HG02759 (cell line): ENCODE measurements around the gene ALDH3B1.

Experiments
- ATAC-seq: cut with Tn5 transposase; IDR thresholded peaks from one replicate; pipeline ENCODE4 v1.9.1; 2021; ENCODE audit warnings: mild to moderate bottlenecking, moderate library complexity; ENCODE audit not compliant: unreplicated experiment

The ALDH3B1 gene

DNA sequence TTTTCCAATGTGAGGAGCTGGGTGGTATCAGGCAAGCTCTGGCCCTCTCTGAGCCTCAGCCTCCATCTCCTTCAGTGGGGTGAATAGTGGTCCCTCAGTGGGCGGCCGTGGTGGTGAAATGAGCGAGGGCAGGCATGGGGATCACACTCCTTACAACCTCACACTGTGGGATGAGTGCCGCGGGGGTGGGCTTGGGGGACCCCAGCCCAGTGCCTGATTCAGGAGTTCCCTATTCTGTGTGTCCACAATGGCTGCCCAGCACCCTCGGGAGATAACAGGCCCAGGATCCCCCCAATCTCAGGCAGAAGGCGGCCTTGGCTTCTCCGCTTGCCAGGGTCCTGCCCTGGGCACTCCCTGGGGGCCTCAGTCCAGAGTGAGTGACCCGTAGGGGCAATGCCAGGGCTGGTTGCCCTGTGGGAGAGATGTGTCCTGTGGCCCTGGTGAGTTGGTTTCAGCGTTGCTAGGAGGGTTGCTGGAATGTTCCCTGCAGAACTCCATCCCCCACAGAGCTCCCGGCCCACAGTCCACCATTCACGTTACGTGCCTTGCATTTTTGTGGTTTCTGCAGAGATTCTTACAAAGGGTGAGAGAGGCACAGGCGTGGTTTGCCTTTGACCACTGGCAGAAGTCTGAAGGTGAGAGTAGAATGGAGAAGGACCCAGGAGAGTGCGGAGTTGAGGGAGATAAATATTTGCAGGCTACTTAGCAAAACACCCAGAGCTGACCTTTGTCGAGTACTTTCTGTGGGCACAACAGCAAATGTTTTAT is 2.9 kb downstream of the ALDH3B1 start:
- no peak for ATAC-seq

DNA sequence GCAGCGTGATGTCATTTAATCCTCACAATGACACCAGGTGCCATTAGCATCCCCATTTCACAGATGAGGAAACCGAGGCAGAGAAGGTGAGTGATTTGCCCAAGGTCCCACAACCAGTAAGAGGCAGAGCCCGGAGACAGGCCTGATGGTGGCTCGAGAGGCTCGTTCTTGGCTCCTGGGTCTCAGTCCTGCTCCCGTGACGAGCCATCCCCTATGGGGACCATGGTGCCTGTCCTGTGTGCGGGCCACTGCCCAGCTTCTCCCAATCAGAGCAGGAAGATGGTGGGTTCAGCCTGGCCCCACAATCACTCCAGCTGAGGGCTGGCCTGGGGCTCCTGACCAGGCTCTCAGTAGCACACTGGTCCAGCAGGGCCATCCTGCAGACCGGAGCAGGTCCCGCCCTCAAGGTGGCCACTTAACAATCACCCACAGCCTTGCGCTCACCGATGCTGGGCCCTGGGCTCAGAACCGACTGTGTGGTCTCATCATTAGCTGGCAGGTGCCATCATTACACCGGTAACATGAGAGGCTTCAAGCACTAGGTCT is 3.6 kb downstream of the ALDH3B1 start:
- no peak for ATAC-seq

DNA sequence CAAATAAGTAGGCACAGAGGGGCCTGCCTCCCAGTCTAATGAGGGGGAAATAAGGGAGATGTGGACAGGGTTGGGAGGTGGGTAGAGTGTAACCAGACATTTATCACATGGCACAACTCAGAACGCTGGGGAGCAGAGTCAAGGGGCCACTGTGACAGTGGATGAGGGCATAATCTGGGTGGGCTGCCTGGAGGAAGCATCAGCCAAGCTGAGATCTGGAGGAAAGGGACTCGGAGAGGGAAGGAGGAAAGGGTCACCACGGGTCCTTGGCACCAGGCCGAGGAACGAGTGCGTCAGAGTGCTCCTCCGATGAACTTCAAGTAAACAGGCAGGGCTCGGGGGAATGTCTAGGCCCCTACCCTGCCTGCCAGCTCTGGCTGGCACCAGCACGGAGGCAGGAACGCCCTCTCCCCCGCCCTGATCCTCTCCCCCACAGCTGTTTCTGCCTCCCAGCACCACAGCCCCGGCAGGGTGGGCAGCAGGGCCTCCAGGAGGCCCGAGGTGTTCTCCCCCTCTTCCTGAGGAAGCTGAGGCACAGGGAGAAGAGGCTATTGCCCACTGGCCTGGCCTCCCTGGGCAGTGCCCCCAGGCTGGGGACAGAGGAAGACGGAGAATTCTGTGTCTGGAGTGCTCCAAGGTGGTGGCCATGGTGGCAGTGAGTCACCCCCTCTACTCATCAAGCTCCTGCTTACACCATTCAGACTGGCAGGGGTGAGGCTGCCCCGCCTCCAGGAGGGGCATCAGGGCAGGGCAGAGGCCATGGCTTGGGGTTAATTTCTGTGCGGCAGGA is 4.2 kb downstream of the ALDH3B1 start:
- no peak for ATAC-seq

DNA sequence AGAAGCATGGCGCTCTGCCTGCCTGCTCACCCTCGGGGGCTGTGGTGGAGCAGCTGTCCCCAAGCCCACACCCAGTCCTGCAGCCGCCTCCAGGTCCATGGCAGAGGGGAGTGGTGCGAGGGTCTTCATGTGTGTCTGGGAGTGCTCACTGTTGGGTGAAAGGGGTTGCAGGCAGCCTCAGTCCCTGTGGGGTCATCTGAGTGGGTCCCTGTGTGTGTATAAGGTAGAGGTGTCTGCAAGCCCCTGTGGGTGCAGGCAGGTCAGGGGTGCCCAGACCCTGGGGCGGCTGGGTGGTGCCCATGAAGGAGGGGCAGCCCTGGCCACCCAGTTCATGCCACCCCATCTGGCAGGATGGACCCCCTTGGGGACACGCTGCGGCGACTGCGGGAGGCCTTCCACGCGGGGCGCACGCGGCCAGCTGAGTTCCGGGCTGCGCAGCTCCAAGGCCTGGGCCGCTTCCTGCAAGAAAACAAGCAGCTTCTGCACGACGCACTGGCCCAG is 4.9 kb downstream of the ALDH3B1 start:
- no peak for ATAC-seq

DNA sequence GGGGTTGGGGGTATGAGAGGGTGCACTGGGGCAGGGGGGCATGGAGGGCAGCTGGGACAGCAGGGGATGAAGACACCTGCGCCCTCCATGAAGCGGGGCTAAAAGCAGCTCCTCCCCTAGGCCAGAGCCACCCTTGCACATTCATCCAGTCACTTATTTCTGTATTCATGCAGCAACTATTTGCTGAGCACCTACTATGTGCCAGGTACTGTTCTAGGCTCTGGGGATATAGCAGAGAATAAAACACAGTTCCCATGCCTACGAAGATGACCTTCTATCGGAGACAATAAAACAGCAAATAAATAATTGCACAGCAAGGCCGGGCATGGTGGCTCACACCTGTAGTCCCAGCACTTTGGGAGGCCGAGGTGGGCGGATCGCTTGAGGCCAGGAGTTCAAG is 5.3 kb downstream of the ALDH3B1 start:
- no peak for ATAC-seq

DNA sequence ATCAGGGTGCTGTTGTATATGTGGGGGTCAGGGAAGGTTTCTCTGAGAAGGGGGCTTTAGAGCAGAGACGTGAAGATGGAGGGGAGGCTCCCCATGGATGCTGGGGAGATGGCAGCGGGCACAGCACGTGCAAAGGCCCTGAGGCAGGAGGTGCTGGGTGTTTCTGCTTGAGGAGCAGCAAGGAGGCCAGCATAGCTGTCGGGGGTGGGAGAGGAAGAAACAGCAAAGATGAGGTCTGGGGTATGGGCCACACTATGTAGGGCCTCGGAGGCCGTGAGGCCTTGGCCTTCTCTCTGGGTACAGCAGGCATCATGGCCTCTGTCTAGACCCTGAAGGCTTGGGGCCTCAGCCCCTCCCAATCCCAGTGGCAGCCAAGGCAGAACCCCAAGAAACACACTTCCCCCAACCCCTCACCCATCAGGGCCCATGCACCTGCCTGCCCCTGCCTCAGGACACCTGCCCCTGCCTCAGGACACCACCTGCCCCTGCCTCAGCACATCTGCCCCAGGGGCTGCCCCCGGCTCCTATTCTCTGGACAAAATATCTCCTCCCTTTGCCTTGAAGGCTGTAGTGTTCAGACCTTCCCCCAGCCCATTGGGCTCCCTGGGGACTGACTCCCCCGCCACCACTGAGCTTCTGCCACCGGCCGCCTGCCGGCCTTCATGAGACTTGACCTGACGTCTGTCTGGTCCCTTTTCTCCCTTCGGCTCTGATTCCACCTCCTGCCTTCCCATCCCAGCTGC is 6.2 kb downstream of the ALDH3B1 start:
- ATAC-seq = no peak

DNA sequence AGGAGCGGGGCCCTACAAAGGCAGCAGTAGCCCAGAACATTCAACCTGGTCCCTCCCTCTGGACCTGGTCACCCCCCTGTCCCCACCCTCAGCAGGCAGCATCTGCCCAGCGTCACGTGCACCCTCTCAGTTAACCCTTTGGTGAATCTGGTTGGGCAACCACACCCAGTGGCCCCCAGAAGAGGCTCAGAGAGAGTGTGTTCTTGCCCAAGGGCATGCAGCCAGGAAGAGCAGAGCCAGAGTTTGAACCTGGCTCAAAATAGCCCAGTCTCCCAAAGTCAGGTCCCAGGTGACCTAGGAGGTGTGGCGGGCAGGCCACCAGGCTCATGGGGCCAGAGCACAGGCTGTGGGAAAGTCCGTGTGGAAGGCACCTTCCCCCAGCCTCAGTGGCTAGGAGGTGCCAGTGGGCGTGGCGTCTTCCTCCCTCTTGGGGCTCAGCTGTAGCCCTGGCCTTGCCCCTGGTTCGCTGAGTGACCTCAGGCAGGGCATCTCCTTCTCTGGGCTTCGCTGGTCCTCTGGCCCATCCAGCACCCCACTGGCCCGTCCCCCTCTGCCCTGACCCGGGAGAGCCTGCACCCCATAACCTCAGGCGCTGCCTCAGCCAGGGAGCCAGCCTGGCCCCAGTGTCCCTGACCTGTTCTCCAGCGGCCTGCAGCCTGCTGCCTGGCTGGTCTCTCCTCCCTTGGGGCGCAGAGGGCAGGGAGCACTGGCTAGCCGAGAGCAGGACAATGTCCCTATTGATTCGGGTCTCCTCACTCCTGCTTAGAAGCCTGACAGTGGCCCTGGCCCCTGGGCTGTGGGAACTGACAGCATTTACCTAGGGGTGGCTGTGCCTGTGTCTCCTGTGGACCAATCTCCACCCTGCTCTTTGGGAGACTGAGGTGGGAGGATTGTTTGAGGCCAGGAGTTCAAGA is 7.0 kb downstream of the ALDH3B1 start:
- no peak for ATAC-seq

DNA sequence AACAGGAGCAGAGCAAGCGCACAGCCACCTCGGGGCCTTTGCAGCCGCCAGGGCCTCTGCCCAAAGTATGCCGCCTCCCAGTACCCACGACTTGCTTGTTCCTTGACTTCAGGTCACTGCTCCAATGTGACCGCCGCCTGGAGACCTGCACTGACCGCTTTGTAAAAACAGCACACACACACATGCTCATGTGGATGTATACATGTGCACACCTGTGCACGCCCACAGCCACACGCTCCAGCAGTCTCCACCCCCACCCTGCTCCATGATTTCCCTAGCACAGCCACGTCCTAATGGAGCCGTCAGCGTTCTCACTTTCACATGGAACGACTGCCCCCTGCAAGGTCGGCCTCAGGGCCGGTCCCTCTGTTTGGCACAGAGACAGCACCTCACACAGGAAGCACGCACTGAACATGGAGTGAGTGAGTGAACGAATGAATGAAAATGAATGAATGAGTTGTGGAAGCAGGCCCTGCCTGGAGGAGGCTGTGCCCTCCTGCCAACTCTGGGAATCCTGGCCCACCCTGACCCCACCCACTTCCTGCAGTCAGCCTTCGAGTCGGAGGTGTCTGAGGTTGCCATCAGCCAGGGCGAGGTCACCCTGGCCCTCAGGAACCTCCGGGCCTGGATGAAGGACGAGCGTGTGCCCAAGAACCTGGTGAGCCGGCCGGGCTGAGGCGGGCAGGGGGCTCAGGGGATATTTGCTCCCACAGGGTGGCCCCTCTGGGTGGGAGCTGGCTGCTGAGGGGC is 8.0 kb downstream of the ALDH3B1 start:
- no peak for ATAC-seq

DNA sequence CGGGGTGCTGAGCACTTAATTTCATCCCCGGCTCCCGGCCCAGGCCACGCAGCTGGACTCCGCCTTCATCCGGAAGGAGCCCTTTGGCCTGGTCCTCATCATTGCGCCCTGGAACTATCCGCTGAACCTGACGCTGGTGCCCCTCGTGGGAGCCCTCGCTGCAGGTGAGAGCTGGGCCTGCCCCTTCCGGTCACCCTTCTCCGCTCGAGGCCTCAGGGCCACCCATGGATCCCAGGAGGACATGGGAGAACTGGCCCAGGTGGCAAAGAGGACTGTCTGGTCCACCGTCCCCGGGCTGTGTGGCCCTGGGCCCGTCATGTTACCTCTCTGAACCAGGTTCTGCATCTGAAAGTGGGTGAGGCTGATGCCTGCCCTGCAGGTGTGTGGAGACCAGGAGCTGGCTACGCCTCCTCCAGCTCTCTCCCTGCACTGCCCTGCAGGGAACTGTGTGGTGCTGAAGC is 8.6 kb downstream of the ALDH3B1 start:
- ATAC-seq = no peak

DNA sequence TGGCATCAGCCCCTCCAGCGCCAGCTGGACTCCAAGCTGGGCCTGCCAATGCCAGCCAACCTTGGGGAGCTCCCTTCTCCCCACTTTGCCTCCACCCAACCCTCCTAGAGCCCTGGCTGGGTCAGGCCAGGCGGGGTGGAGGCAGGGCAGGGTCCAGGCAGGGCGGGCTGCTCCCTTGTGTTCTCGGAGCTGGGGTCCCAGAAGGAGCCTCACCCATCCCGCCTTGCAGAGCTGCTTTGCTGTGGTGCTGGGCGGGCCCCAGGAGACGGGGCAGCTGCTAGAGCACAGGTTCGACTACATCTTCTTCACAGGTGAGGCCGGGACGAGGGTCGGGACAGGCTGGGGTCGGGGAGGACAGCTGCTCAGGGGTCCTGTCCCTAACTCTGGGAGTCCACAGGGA is 9.4 kb downstream of the ALDH3B1 start:
- ATAC-seq = no peak

DNA sequence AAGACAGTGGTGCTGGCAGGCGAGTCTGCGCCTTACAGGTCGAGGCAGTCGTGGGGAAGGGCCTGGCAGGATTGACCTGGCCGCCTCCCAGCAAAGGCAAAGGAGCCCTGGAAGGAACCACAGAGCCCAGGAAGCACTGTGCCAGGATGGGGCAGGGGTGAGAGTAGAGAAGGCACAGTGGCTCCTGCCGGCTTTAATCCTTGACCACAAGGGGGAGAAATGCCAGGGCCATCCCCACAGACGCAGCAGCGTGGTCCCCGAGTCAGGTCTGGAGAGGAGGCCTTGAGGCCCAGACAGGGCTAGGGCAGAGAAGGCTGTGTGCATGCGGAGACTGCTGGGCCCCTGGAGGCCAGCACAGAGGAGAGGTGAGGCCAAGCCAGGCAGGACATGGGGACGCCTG is 10.4 kb downstream of the ALDH3B1 start:
- no peak for ATAC-seq

DNA sequence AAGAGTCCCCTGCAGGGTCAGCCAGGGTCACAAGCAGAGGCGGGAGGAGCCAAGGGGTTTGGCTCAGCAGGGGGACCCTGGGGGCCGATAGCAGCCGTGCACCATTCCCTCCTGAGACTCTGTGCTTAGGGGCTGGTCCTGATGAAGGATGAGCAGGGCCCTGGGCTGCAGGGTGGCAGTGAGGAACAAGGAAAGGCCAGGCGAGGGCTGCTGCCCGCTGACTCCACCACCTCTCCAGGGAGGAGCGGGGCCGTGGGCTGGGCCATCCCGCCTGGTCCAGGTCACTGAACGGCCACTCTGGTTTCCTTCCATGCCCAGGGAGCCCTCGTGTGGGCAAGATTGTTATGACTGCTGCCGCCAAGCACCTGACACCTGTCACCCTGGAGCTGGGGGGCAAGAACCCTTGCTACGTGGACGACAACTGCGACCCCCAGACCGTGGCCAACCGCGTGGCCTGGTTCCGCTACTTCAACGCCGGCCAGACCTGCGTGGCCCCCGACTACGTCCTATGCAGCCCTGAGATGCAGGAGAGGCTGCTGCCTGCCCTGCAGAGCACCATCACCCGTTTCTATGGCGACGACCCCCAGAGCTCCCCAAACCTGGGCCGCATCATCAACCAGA is 11.2 kb downstream of the ALDH3B1 start:
- no peak for ATAC-seq

DNA sequence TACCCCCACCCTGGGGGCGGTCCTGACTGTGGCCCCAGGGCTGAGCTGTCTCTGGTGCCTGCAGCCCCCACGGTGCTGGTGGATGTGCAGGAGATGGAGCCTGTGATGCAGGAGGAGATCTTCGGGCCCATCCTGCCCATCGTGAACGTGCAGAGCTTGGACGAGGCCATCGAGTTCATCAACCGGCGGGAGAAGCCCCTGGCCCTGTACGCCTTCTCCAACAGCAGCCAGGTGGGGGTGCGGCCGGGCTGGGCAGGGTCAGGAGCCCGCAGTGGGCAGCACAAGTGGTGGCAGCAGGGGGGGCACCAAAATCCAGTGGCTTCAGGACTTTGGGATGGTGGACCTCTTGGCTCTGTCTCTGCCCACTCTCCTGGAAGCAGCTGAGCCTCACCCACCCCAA is 12.4 kb downstream of the ALDH3B1 start:
- no peak for ATAC-seq

DNA sequence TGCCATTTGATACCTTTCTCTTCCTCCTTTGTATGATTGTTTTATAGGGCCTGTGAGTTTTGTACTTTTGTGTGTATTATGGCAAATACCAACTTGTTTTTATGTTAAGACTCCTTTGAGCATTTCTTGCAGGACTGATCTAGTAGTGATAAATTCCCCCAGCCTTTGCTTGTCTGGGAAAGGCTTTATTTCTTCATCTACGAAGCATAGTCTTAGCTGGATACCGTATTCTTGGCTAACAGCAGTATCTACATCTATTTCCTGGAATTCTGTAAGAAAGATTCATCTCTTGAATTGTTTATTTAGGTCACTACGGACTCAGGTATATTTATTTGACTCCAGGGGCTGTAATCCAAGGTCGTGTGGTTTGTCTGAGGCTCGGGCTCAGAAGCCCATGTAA is 14.4 kb downstream of the ALDH3B1 start:
- ATAC-seq = no peak

DNA sequence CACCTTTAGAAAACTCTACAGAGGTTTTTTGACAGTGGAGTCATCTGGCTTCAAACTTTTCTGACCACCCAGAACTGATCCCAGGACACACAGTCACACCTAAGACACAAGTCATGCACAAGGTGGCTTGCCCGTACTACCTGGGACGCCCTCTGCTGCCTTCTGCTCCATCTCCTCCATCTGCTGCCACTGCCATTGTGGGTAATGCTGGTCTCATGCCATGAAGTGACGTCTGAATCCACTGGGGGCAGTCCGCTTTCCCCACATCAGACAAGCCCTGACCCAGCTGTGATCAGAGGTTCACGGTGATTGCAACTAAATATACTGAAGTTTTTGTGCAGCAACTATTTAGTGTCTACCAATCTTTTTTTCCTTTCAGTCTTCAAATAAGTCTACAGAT is 14.9 kb downstream of the ALDH3B1 start:
- no peak for ATAC-seq

DNA sequence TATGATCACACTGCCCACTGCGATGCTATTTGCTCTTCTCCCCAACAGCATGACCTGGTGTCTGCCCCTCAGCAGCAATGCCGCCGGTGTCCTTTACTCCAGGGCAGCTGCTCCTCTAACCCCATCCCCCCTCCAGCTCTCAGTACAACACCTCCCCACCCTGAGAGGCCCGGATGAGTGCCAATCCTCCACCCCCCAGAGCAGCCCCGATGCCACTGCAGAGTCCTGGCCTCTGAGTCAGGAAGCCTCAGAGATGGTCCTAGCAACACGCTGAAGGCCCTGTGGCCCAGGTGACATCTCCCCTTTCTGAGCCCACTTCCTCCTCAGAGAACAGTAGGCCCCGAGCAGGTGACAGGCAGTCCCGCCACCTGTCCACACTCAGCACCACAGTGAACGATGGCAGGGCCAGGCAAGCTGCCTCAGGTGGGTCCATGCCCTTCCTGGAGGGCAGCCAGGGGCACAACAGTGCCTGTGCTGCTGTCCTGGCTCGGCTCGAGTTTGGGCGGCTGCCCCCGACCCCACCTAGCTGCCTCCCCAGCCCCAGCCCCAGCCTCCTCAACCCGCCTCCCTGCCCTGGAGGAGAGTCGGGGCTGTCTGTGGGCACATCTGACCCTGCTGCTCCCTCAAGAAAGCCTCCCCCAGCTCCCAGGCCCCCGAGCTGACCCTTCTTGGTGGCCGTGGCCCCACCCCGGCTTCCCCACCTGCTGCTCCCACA is 16.4 kb downstream of the ALDH3B1 start:
- no peak for ATAC-seq

DNA sequence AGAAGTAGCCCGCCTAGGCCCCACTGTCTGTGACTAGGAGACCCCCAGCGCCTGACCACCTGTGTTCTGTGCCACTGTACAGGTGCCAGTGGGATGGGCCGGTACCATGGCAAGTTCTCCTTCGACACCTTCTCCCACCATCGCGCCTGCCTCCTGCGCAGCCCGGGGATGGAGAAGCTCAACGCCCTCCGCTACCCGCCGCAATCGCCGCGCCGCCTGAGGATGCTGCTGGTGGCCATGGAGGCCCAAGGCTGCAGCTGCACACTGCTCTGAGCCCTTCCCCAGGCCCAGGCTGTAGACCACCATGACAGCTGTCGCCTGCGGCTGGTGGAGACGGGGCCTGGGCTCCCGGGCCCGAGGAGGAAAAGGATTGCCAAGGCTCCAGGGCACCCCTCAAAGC is 17.5 kb downstream of the ALDH3B1 start:
- ATAC-seq = no peak

DNA sequence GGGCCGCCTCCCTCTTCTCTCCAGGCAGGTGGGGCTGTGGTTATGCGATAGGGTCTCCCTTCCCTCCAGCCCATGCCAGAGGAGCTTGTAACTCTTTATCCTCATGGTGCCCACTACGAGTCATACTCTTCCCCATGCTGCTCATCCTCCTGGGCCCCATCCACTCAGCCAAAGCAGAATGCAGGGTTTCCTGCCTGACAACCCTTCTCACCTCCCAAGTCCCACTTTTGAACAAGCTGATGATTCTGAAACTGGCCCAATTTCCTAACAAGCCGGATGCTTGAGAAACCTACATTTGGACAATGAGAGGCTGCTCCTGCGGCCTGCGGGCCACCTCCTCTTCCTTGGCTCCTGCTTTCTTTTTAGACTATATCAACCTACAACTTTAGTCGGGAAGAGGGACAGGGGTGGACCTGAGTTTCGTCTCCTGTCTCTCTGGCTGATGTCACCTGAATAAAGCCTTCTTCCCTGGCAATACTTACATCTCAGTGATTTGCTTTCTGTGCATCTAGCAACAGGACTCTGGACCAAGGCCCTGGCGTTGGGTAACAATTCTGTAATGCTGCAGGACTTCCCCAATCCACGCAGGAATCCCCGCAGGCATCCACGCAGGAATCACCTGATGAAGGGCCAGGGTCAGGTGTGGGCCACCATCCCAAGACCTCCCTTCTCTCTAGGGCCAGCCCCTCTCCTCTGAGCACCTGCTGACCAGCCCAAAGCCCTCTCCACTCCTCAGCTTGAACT is 18.8 kb downstream of the ALDH3B1 start:
- ATAC-seq = no peak
